PC-3 (cell line): ENCODE results near the gene GAB3.

Source experiments
- CTCF ChIP-seq: fragments of 300-600 bp; sonication (generic); conservative IDR thresholded peaks from 2 replicates; pipeline ENCODE4 v1.5.1; 2017; ENCODE audit warnings: antibody characterized with exemption, low read depth, mild to moderate bottlenecking, low read length
- EZH2 ChIP-seq: fragments of 300-600 bp; sonication (generic); IDR thresholded peaks from one replicate; pipeline ENCODE4 v1.6.1; 2017; ENCODE audit warnings: antibody characterized with exemption, mild to moderate bottlenecking, low read length; ENCODE audit not compliant: unreplicated experiment
- EZH2phosphoT487 ChIP-seq: fragments of 300-600 bp; sonication (generic); IDR thresholded peaks from 2 replicates; pipeline ENCODE4 v1.6.1; 2018; ENCODE audit warnings: mild to moderate bottlenecking, antibody characterized with exemption, low read length, borderline replicate concordance

- TF ChIP-seq CTCF (no peak), EZH2phosphoT487 (no peak), EZH2 (no peak)
Measured at GRCh38 chrX:154791467-154791866, 40.6 kb upstream of the GAB3 start.
